Muscle layer of colon (tissue), 2 donors: ENCODE measurements around the gene HSPA1A.
A peak's percentile ranks its signal among the peaks of the same experiment; 100 is the strongest.
"Not testable (repeated sequence)": the region's sequence is repeated elsewhere in the genome, so short reads cannot be mapped to it uniquely, and the experiment has no call there.

Experiments
- H3K27ac ChIP-seq: one replicate; pipeline ENCODE4 v1.7.0; 2013; ENCODE audit warnings: low read depth, mild to moderate bottlenecking, low read length, moderate library complexity
- H3K27me3 ChIP-seq, 2 donors: one replicate each; pipeline ENCODE4 v1.7.0; 2013; ENCODE audit warnings: low read length in 2 of 2, mild to moderate bottlenecking in 2 of 2; ENCODE audit not compliant: insufficient read depth in 2 of 2, control insufficient read depth in 1 of 2
- H3K36me3 ChIP-seq: one replicate; pipeline ENCODE4 v1.7.0; 2013; ENCODE audit warnings: mild to moderate bottlenecking, low read length; ENCODE audit not compliant: insufficient read depth
- H3K4me1 ChIP-seq: one replicate; pipeline ENCODE4 v1.7.0; 2013; ENCODE audit warnings: mild to moderate bottlenecking, low read length; ENCODE audit not compliant: insufficient read depth
- H3K4me3 ChIP-seq, 2 donors: one replicate each; pipeline ENCODE4 v1.7.0; 2013; ENCODE audit warnings: low read length in 2 of 2, low read depth in 1 of 2, mild to moderate bottlenecking in 1 of 2, moderate library complexity in 1 of 2
- H3K9ac ChIP-seq: one replicate; pipeline ENCODE4 v1.7.0; 2013; ENCODE audit warnings: low read length
- H3K9me3 ChIP-seq: one replicate; pipeline ENCODE4 v1.7.0; 2013; ENCODE audit warnings: mild to moderate bottlenecking, low read length
- donor health status: abdominal sarcoma.
- donor health status: Adenocarcinoma of cecum.

HSPA1A gene

GRCh38 chr6:31784098-31784925 lies 31.0 kb upstream of the HSPA1A start:
- Histone ChIP-seq H3K27ac (no peak overlapping the region), H3K9ac (no peak overlapping the region), H3K36me3 (peaks cover 50% of the 10 kb centered on the region), H3K4me1 (no peaks in the 10 kb centered on the region), H3K4me3 (no peak overlapping the region), H3K27me3 (no peaks in the 10 kb centered on the region), H3K9me3 (no peaks in the 10 kb centered on the region)

GRCh38 chr6:31785475-31785874 lies 29.9 kb upstream of the HSPA1A start:
- H3K4me3 ChIP-seq, result no peak overlapping the region
- no peaks in the 10 kb centered on the region for H3K4me1 ChIP-seq
- H3K36me3 ChIP-seq, result peaks cover 41% of the 10 kb centered on the region
- H3K9ac ChIP-seq, result no peak overlapping the region
- H3K27me3 ChIP-seq, result no peaks in the 10 kb centered on the region
- no peaks in the 10 kb centered on the region for H3K9me3 ChIP-seq
- no peak overlapping the region for H3K27ac ChIP-seq

DNA sequence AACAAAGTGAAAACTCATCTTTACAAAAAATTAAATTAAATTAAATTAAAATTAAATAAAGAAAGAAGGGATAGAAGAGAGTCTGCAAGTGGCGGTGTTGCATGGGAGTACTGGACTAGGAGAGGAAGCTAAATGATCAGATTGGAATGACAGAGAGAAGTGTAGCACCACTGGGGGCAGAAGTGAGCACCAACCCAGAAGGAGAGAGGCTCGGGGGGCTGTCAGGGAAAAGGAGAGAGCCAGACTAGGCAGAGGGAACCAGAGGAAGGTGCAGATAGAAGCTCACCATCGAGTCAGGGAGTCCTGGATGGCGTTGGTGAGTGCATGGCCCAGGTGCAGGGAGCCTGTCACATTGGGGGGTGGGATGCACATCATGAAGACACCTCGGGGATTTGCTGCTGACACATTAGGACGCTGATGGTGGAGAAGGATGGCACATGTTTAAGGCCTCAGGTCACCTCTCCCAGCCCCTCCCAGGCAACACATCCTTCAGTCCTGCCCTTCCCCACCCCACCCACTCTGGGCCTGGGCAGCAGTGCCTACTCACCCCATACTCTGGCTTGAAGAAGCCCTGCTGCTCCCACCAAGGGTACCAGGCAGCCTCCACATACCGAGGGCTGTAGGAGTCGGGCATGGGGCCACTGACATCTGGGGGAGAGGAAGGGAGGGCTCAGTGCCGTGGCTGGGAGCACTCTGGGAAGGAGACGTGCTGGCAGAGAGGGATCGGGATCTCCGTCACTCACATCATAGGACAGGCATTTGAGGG lies 23.8 kb upstream of the HSPA1A start:
- Histone ChIP-seq H3K27me3 (no peaks in the 10 kb centered on the region), H3K4me1 (peaks cover 11% of the 10 kb centered on the region), H3K9ac (no peak overlapping the region), H3K36me3 (no peaks in the 10 kb centered on the region), H3K9me3 (no peaks in the 10 kb centered on the region), H3K27ac (no peak overlapping the region), H3K4me3 (no peak overlapping the region)

- peaks cover 11% of the 10 kb centered on the region for H3K4me1 ChIP-seq
- H3K4me3 ChIP-seq, result no peak overlapping the region
- H3K27me3 ChIP-seq, result no peaks in the 10 kb centered on the region
- no peak overlapping the region for H3K27ac ChIP-seq
- H3K9ac ChIP-seq, result no peak overlapping the region
- H3K9me3 ChIP-seq, result no peaks in the 10 kb centered on the region
- H3K36me3 ChIP-seq, result peaks cover 1% of the 10 kb centered on the region
Observed at GRCh38 chr6:31792090-31792374, 23.3 kb upstream of the HSPA1A start.

GRCh38 chr6:31792761-31793171 lies 22.6 kb upstream of the HSPA1A start:
- Histone ChIP-seq H3K9me3 (no peaks in the 10 kb centered on the region), H3K4me1 (peaks cover 11% of the 10 kb centered on the region), H3K9ac (no peak overlapping the region), H3K27ac (no peak overlapping the region), H3K36me3 (peaks cover 8% of the 10 kb centered on the region), H3K4me3 (no peak overlapping the region), H3K27me3 (no peaks in the 10 kb centered on the region)

DNA sequence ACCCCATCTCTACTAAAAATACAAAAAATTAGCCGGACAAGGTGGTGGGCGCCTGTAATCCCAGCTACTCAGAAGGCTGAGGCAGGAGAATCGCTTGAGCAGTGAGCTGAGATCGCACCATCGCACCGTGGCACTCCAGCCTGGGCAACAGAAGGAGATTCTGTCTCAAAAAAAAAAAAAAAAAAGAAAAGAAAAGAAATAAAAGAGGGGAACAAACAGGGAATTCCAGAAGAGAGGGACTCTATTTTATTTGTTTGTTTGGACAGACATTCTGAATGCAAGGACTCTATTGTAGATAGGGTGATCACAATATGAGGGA lies 21.5 kb upstream of the HSPA1A start:
- not testable (repeated sequence) for H3K9ac ChIP-seq, H3K9me3 ChIP-seq, H3K27ac ChIP-seq, H3K27me3 ChIP-seq, H3K36me3 ChIP-seq, H3K4me3 ChIP-seq
- peaks cover 11% of the 10 kb centered on the region for H3K4me1 ChIP-seq

- Histone ChIP-seq H3K4me3 (peak overlapping the region; percentile 93 to 99), H3K27ac (peak overlapping the region; percentile 95), H3K27me3 (no peaks in the 10 kb centered on the region), H3K36me3 (peaks cover 8% of the 10 kb centered on the region), H3K9me3 (no peaks in the 10 kb centered on the region), H3K4me1 (peaks cover 11% of the 10 kb centered on the region), H3K9ac (peak overlapping the region; percentile 94)
Observed at GRCh38 chr6:31794294-31794865, 21.0 kb upstream of the HSPA1A start.

DNA sequence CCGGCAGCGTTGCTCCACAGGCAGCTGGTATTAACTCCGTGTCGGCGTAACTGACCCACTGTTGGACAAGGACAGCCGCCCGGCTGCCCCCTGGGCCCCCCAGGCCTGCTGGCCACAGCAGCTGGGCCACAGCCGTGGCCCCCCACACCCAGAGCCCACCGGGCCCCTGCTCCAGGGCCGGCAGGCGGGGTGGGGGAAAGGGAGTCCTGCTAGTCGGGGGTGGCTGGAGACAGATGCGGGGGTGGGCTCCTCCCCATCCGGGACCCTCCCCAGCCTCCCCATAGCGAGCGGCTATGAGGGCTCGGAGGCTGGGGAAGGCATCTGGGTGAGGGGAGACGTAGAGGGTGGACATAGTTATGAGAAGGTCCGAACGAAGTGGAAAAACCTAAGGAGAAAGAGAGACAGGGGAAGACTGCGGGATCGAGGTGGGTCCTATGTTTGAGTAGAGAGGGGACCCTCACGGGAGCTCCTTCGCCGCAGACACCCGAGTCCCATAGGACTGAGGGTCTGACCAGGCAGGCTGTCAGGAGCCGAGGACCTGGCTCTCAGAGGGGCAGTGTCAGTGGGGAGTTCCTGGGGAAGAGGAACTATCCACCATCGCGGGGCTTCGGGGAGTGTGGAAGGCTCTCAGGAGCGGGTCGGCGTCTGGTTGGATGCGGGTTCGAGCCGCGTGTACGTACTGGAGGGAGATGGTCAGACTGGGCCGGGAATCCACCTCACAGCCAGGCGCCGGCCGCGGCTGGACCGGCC lies 20.3 kb upstream of the HSPA1A start:
- peaks cover 11% of the 10 kb centered on the region for H3K4me1 ChIP-seq
- H3K9me3 ChIP-seq, result no peaks in the 10 kb centered on the region
- H3K36me3 ChIP-seq, result peaks cover 8% of the 10 kb centered on the region

GRCh38 chr6:31795616-31796298 lies 19.6 kb upstream of the HSPA1A start, which contains the start of gene VARS1:
VARS1 (minus strand) TSS chr6:31795752; CDS start chr6:31795217, 535 bp downstream.
- Histone ChIP-seq H3K4me3 (peak within 1 kb of the TSS; percentile 93 to 99), H3K27me3 (no peaks in the 10 kb centered on the region), H3K27ac (peak within 1 kb of the TSS; percentile 95), H3K9me3 (no peaks in the 10 kb centered on the region), H3K9ac (peak within 1 kb of the TSS; percentile 94), H3K4me1 (peaks cover 11% of the 10 kb centered on the region), H3K36me3 (peaks cover 8% of the 10 kb centered on the region)

More for the DNA sequence above, 20.3 kb upstream of the HSPA1A start:
- Histone ChIP-seq H3K4me3 (peak overlapping the region; percentile 93 to 99), H3K9ac (peak overlapping the region; percentile 94), H3K27me3 (no peaks in the 10 kb centered on the region), H3K27ac (peak overlapping the region; percentile 95)

GRCh38 chr6:31796993-31797385 lies 18.4 kb upstream of the HSPA1A start:
- Histone ChIP-seq H3K4me3 (no peak overlapping the region), H3K27me3 (no peaks in the 10 kb centered on the region), H3K36me3 (peaks cover 8% of the 10 kb centered on the region), H3K9ac (no peak overlapping the region), H3K4me1 (peaks cover 11% of the 10 kb centered on the region), H3K9me3 (no peaks in the 10 kb centered on the region), H3K27ac (no peak overlapping the region)

DNA sequence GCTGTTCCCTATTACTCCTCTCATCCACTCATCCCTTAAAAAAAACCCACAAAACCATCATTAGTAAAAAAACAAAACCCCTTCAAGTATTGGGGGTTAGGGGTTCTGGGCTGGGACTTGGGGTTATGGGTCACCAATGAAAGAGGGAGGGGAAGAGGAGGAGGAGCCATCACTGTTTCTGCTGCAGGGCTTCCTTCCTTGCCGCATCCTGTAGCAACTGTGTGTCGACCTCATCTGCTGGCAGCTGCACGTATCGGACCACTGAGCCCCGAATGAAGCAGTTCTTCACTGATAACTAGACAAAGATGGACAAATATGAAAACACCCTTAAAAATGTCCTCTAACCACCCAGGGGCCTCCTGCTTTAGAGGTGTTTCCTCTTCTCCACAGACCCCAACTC lies 17.8 kb upstream of the HSPA1A start:
- H3K4me1 ChIP-seq, result peaks cover 11% of the 10 kb centered on the region
- no peaks in the 10 kb centered on the region for H3K27me3 ChIP-seq
- no peaks in the 10 kb centered on the region for H3K9me3 ChIP-seq
- no peak overlapping the region for H3K27ac ChIP-seq
- no peak overlapping the region for H3K4me3 ChIP-seq
- H3K36me3 ChIP-seq, result peaks cover 8% of the 10 kb centered on the region
- H3K9ac ChIP-seq, result no peak overlapping the region
